ENCODE data around the gene PTPRN2. TPM values are rescaled to one million over a fixed set of nuclear protein-coding genes. Genes with fewer than 3 reads are reported as not detected.

PTPRN2 gene
- total RNA-seq, 1 experiment from 2014 or later = 2.1 TPM

GRCh38 chr7:158192956-158193355, 394.7 kb downstream of the PTPRN2 start:
- no peaks in the 10 kb centered on the region for H3K79me2 ChIP-seq (ENCODE audit: insufficient read depth, low read length)
- H3K4me2 ChIP-seq (ENCODE audit: low read length) = no peak overlapping the region
- DNase-seq (ENCODE audit: low read depth, low spot score) (no peak), ATAC-seq (no peak)
- no peaks in the 10 kb centered on the region; a peak in 2 of 4 replicates for H3K9me3 ChIP-seq (ENCODE audit: control insufficient read depth in 1 of 2, insufficient read depth in 1 of 2, low read depth in 1 of 2, low read length in 2 of 2)
- no peaks in the 10 kb centered on the region for H3K4me1 ChIP-seq (ENCODE audit: control insufficient read depth in 1 of 2, insufficient read depth in 2 of 2, low read length in 2 of 2)
- no peak for TF ChIP-seq YY1 (IDR thresholded peaks at IDR 0.05; ENCODE audit: extremely low read depth, insufficient replicate concordance, low read depth, low read length)
- TF ChIP-seq, protein P1, sequence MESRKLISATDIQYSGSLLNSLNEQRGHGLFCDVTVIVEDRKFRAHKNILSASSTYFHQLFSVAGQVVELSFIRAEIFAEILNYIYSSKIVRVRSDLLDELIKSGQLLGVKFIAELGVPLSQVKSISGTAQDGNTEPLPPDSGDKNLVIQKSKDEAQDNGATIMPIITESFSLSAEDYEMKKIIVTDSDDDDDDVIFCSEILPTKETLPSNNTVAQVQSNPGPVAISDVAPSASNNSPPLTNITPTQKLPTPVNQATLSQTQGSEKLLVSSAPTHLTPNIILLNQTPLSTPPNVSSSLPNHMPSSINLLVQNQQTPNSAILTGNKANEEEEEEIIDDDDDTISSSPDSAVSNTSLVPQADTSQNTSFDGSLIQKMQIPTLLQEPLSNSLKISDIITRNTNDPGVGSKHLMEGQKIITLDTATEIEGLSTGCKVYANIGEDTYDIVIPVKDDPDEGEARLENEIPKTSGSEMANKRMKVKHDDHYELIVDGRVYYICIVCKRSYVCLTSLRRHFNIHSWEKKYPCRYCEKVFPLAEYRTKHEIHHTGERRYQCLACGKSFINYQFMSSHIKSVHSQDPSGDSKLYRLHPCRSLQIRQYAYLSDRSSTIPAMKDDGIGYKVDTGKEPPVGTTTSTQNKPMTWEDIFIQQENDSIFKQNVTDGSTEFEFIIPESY (IDR thresholded peaks at IDR 0.05; ENCODE audit: extremely low read depth, insufficient replicate concordance, low read length) = no peak
- TF ChIP-seq ZNF274 (IDR thresholded peaks at IDR 0.05; ENCODE audit: low read depth, low read length) = no peak
- no peak for TF ChIP-seq REST (IDR thresholded peaks at IDR 0.05; ENCODE audit: low read depth)
- TF ChIP-seq EGR1 (IDR thresholded peaks at IDR 0.05; ENCODE audit: low read depth) = no peak
- no peak for TF ChIP-seq SP1 (IDR thresholded peaks at IDR 0.05; ENCODE audit: low read depth)
- TF ChIP-seq POLR2A (IDR thresholded peaks at IDR 0.05; ENCODE audit: borderline replicate concordance, extremely low read depth, insufficient read depth, insufficient read length) = no peak
- no peak for TF ChIP-seq TCF7L2 (IDR thresholded peaks at IDR 0.05; ENCODE audit: borderline replicate concordance, extremely low read depth, insufficient read depth, insufficient read length)
- TF ChIP-seq EZH2 (IDR thresholded peaks at IDR 0.05) = no peak
- H3K27ac ChIP-seq (ENCODE audit: low read depth, low read length) = no peak overlapping the region
- H3K36me3 ChIP-seq (ENCODE audit: control insufficient read depth in 1 of 2, insufficient read depth in 2 of 2, low read length in 2 of 2) = no peaks in the 10 kb centered on the region
- ChIA-PET POLR2A (no interaction called here), RAD21 (ENCODE audit: low non-redundant PET in 1 of 2, low total read pairs in 2 of 2, uncharacterized antibody in 2 of 2, unreplicated experiment in 2 of 2) (no interaction called here), CTCF (no interaction called here)
- no peak overlapping the region for H3K9ac ChIP-seq (ENCODE audit: low read length)
- H3K4me3 ChIP-seq (replicated peaks in 1 of 2; ENCODE audit: low read depth in 1 of 2, low read length in 2 of 2) = no peak overlapping the region
- no TSS peak for BruUV-seq (replicated peaks)
- intact Hi-C loops (cut with micrococcal nuclease) = no loop called here
- no peak overlapping the region for H2AFZ ChIP-seq (ENCODE audit: low read depth, low read length, poor library complexity, severe bottlenecking)
- no peaks in the 10 kb centered on the region for H4K20me1 ChIP-seq (ENCODE audit: insufficient read depth)
- no peaks in the 10 kb centered on the region for H3K9me2 ChIP-seq (ENCODE audit: insufficient read depth)
- H3K27me3 ChIP-seq (ENCODE audit: insufficient read depth, low read length) = no peaks in the 10 kb centered on the region
